Caco-2 (cell line): ENCODE data around the gene CRACR2B. TPM values are rescaled to one million over a fixed set of nuclear protein-coding genes. Genes with fewer than 3 reads are reported as not detected.

Source experiments
- BruUV-seq: library from RNA; stranded (reverse); fragments of 400-500 nt; replicated peaks from 2 replicates; lab custom pipeline; 2021; lab: Mats Ljungman, UMichigan
- CTCF ChIA-PET: fragments of 300-600 bp; sonication (Branson Sonifier 250); formaldehyde crosslinking; loops from one replicate; lab custom pipeline; 2022; ENCODE audit warnings: antibody characterized with exemption; lab: Charles Lee
- POLR2A ChIA-PET: fragments of 300-600 bp; sonication (Branson Sonifier 250); formaldehyde crosslinking; loops from one replicate; lab custom pipeline; 2022; ENCODE audit warnings: antibody characterized with exemption; lab: Charles Lee
- DNase-seq, 2 experiments: peaks; one replicate each; pipeline versions ENCODE4 v3.0.0 to v3.0.0-alpha.2; 2020 to 2022
- H3K27me3 ChIP-seq: replicated peaks from 2 replicates; pipeline ENCODE4 v1.6.0; 2011; ENCODE audit warnings: low read length; ENCODE audit not compliant: control insufficient read depth, insufficient read depth
- H3K36me3 ChIP-seq: 2 replicates; pipeline ENCODE4 v1.5.1; 2011; ENCODE audit warnings: low read length; ENCODE audit not compliant: control insufficient read depth, insufficient read depth
- H3K4me1 ChIP-seq: fragments of 250-450 bp; sonication (Bioruptor Pico); 2 replicates; pipeline ENCODE4 v1.5.1; 2020; ENCODE audit warnings: mild to moderate bottlenecking
- H3K4me3 ChIP-seq: 2 replicates; pipeline ENCODE4 v1.5.1; 2011; ENCODE audit warnings: low read depth, mild to moderate bottlenecking, control low read depth, low read length
- H3K9me3 ChIP-seq: fragments of 250-450 bp; sonication (Bioruptor Pico); 2 replicates; pipeline ENCODE4 v1.5.1; 2020; ENCODE audit warnings: mild to moderate bottlenecking, moderate library complexity
- H3K27ac Mint-ChIP-seq: one replicate; pipeline ENCODE4 v1.8.0; 2022; ENCODE audit warnings: mixed read lengths; ENCODE audit not compliant: unreplicated experiment
- H3K27me3 Mint-ChIP-seq: one replicate; pipeline ENCODE4 v1.8.0; 2022; ENCODE audit warnings: mixed read lengths; ENCODE audit not compliant: insufficient read depth, unreplicated experiment
- H3K36me3 Mint-ChIP-seq: one replicate; pipeline ENCODE4 v1.8.0; 2022; ENCODE audit warnings: mild to moderate bottlenecking, mixed read lengths; ENCODE audit not compliant: insufficient read depth, unreplicated experiment
- H3K4me1 Mint-ChIP-seq: one replicate; pipeline ENCODE4 v1.8.0; 2022; ENCODE audit warnings: low read depth, mixed read lengths; ENCODE audit not compliant: unreplicated experiment
- H3K4me3 Mint-ChIP-seq: one replicate; pipeline ENCODE4 v1.8.0; 2022; ENCODE audit warnings: mild to moderate bottlenecking, moderate library complexity, mixed read lengths; ENCODE audit not compliant: unreplicated experiment
- H3K9me3 Mint-ChIP-seq: one replicate; pipeline ENCODE4 v1.8.0; 2022; ENCODE audit warnings: mixed read lengths; ENCODE audit not compliant: unreplicated experiment
- intact Hi-C: fragments of 100-400 bp; cut with micrococcal nuclease; formaldehyde crosslinking; loops from one replicate; pipeline ENCODE4 v1.10.0; 2022; ENCODE audit not compliant: unreplicated experiment
- total RNA-seq: library from RNA; stranded (reverse); gene quantifications from 2 replicates; pipeline ENCODE4 v1.2.3, GENCODE V29; 2022
- TF ChIP-seq, protein P1 (sequence below), 2 experiments: fragments of 200-600 bp in 1 of 2; IDR thresholded peaks; 1 replicate in 1 of 2; 2 replicates in 1 of 2; pipeline versions ENCODE4 v1.5.1 to v1.8.0; 2011 to 2022; ENCODE audit warnings: antibody characterized with exemption in 1 of 2, control low read depth in 1 of 2, inconsistent platforms in 1 of 2, low read depth in 1 of 2, low read length in 1 of 2, mild to moderate bottlenecking in 1 of 2, moderate library complexity in 1 of 2; ENCODE audit not compliant: insufficient read depth in 1 of 2, severe bottlenecking in 1 of 2, unreplicated experiment in 1 of 2

The CRACR2B gene
- total RNA-seq, 1 experiment from 2014 or later = 15.4 TPM

DNA sequence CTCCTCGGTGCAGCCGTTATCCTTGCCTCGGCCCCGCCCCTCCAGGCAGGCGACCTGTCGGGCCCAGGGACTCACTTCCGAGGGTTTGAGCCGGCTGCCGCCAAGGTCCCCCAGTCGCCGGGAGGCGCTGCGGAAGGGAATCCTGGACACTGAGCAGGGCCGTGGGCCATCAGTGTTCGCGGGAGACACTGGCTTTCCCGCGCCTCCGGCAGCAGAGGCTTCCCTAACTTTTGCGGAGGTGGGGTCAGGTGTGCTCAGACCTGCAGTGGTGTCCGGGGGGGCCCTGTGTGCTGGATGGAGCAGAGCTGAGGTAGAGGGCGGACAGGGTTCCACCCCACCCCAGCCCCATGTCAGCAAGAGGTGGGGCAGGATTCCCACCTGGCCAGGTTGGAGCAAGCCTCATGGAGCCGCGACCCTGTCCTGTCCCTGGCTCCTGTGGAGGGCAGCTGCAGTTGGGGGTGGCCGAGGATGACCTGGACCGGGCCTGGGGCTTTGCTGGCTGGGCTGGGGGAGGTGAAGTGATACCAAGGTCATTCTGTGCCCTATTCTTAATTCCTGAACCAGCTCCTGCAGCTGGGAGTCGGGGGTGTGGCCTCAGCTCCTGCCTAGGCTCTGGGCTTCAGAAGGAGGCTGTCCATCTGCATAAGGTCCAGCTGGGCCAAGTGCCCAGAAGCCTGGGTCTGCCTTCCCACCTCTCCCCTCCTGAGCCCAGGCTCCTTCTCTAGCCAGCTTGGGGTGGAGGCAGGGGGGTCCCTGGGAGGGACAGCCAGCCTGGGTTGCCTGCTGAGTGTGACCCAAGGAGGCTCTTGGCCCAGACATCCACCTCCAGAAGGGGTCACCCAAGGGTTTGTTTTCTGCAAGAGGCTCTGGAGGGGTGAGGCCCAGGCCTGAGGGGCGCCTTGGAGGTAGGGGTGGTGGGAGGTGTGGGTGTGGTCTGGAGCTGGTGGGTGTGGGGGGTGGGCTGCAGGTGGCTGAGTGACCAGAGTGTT lies 23.4 kb downstream of the CRACR2B start:
- BruUV-seq = no TSS peak
- no peaks in the 10 kb centered on the region for H3K27me3 Mint-ChIP-seq
- H3K27ac Mint-ChIP-seq = no peak overlapping the region
- Histone ChIP-seq H3K27me3 (no peaks in the 10 kb centered on the region), H3K4me3 (peak overlapping the region; percentile 56), H3K36me3 (no peaks in the 10 kb centered on the region), H3K4me1 (peaks cover 28% of the 10 kb centered on the region), H3K9me3 (no peaks in the 10 kb centered on the region)
- DNase-seq = peak in 1 of 2 experiments; percentile 56
- H3K4me3 Mint-ChIP-seq = peak overlapping the region; percentile 77
- no peaks in the 10 kb centered on the region for H3K9me3 Mint-ChIP-seq
- intact Hi-C loops = no loop called here
- CTCF ChIA-PET = interaction anchor here (0.7 to 0.8 kb wide), 2 partner anchors 47 to 201 kb away, joined by 3 read pairs; no protein-coding TSS in a partner anchor
- POLR2A ChIA-PET = interaction anchor here (0.6 kb wide), 1 partner anchor 180 kb away, joined by 3 read pairs; no protein-coding TSS in a partner anchor
- TF ChIP-seq, protein P1, sequence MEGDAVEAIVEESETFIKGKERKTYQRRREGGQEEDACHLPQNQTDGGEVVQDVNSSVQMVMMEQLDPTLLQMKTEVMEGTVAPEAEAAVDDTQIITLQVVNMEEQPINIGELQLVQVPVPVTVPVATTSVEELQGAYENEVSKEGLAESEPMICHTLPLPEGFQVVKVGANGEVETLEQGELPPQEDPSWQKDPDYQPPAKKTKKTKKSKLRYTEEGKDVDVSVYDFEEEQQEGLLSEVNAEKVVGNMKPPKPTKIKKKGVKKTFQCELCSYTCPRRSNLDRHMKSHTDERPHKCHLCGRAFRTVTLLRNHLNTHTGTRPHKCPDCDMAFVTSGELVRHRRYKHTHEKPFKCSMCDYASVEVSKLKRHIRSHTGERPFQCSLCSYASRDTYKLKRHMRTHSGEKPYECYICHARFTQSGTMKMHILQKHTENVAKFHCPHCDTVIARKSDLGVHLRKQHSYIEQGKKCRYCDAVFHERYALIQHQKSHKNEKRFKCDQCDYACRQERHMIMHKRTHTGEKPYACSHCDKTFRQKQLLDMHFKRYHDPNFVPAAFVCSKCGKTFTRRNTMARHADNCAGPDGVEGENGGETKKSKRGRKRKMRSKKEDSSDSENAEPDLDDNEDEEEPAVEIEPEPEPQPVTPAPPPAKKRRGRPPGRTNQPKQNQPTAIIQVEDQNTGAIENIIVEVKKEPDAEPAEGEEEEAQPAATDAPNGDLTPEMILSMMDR (IDR thresholded peaks at IDR 0.05; ENCODE audit: insufficient read depth in 1 of 2, low read depth in 1 of 2, low read length in 1 of 2, severe bottlenecking in 1 of 2, unreplicated experiment in 1 of 2) = peak; percentile 18 to 20
- no peaks in the 10 kb centered on the region for H3K4me1 Mint-ChIP-seq
- H3K36me3 Mint-ChIP-seq = peaks cover 53% of the 10 kb centered on the region

DNA sequence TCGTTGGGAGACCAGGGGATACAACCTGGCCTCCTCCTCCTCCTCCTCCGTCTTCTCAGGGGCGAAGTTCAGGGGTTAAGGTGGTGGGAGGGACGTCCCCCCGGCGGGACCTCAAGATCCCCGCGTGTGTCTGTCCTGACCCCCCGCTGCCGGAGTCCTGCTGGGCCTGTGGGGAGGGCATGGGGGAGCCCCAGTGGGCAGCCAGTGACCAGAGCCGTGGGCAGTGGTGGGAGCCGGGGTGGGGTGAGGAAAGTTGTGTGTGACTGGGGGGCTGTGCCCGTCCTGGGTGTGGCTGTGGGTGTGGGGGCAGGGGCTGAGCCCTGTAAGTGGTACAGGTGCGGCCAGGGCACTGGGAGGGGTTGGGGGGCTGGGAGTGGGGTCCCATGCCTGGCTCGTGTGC lies 25.0 kb downstream of the CRACR2B start:
- H3K36me3 ChIP-seq = no peaks in the 10 kb centered on the region

More for the DNA sequence above, 25.0 kb downstream of the CRACR2B start:
- Histone ChIP-seq H3K4me3 (no peak overlapping the region), H3K9me3 (no peaks in the 10 kb centered on the region), H3K4me1 (peaks cover 28% of the 10 kb centered on the region), H3K27me3 (no peaks in the 10 kb centered on the region)
- Mint-ChIP-seq H3K9me3 (no peaks in the 10 kb centered on the region), H3K4me3 (peak overlapping the region; percentile 5), H3K27ac (no peak overlapping the region), H3K36me3 (peaks cover 64% of the 10 kb centered on the region), H3K27me3 (no peaks in the 10 kb centered on the region), H3K4me1 (no peaks in the 10 kb centered on the region)
- TF ChIP-seq, protein P1 (IDR thresholded peaks at IDR 0.05; ENCODE audit: insufficient read depth in 1 of 2, low read depth in 1 of 2, low read length in 1 of 2, severe bottlenecking in 1 of 2, unreplicated experiment in 1 of 2) = no peak
- ChIA-PET CTCF (interaction anchor here (0.7 kb wide), 1 partner anchor 247 kb away, joined by 4 read pairs; no protein-coding TSS in a partner anchor), POLR2A (no interaction called here)
- BruUV-seq = no TSS peak
- no peak for DNase-seq
- intact Hi-C loops = no loop called here
